Gastrocnemius medialis (tissue), 4 donors: ENCODE measurements around the gene TK2.

ENCODE experiments used
- CTCF ChIP-seq, 5 experiments: fragments of 450-650 bp in 3 of 5; fragments of 200-600 bp in 2 of 5; sonication (generic) in 2 of 5; IDR thresholded peaks in 4 of 5; conservative IDR thresholded peaks in 1 of 5; 1 replicate in 4 of 5; 2 replicates in 1 of 5; pipeline ENCODE4 v1.5.1; 2016 to 2019; ENCODE audit warnings: antibody characterized with exemption in 5 of 5, mild to moderate bottlenecking in 3 of 5, moderate library complexity in 3 of 5
- POLR2A ChIP-seq, 2 donors: fragments of 450-650 bp; IDR thresholded peaks; one replicate each; pipeline ENCODE4 v1.6.1; 2017; ENCODE audit warnings: antibody characterized with exemption in 2 of 2, mild to moderate bottlenecking in 2 of 2, moderate library complexity in 2 of 2

- TF ChIP-seq CTCF (IDR thresholded peaks at IDR 0.05 in 4 of 5, conservative IDR thresholded peaks at IDR 0.05 in 1 of 5) (no peak), POLR2A (IDR thresholded peaks at IDR 0.05) (no peak)
Measured at GRCh38 chr16:66585481-66586239, 35.7 kb upstream of the TK2 start.
